Measurements from ENCODE around the gene LPGAT1.

Gene LPGAT1

DNA sequence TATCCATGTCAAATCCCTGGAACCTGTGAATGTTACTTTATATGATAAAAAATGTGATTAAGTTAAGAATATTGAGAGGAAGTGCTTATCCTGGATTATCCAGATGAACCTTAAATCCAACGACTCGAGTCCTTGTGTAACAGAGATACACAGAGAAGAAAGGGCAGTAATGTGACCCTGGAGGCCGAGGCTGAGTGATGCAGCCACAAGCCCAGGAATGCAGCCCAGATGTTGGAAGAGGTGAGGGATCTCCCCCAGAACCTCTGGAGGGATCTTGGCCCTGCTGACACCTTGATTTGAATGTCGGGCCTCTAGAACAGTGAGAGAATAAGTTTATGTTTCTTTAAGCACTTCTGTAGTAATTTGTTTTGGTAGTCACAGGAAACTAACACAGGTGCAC is 18.0 kb downstream of the LPGAT1 start:
- Histone ChIP-seq H3K9me3 (replicated peaks; ENCODE audit: insufficient read depth, low read length) (no peaks in the 10 kb centered on the region), H3F3A (ENCODE audit: insufficient read depth, low read length) (no peaks in the 10 kb centered on the region), H3K27me3 (replicated peaks; ENCODE audit: insufficient read depth, low read length) (no peaks in the 10 kb centered on the region), H3K36me3 (replicated peaks; ENCODE audit: insufficient read depth, low read length) (no peaks in the 10 kb centered on the region), H3K4me3 (ENCODE audit: low read length) (no peak overlapping the region), H3K4me1 (ENCODE audit: low read length) (no peaks in the 10 kb centered on the region), H3K27ac (ENCODE audit: low read length) (no peak overlapping the region), H3K4me2 (ENCODE audit: low read depth, low read length) (no peak overlapping the region), H2AFZ (ENCODE audit: low read length) (no peak overlapping the region), H3K79me2 (ENCODE audit: low read length) (no peaks in the 10 kb centered on the region), H4K20me1 (ENCODE audit: insufficient read depth, low read length) (no peaks in the 10 kb centered on the region), H3K9me2 (replicated peaks; ENCODE audit: insufficient read depth, low read length) (no peaks in the 10 kb centered on the region), H3K9ac (ENCODE audit: low read length) (no peak overlapping the region)
- no peak for DNase-seq
- TF ChIP-seq, protein P1, sequence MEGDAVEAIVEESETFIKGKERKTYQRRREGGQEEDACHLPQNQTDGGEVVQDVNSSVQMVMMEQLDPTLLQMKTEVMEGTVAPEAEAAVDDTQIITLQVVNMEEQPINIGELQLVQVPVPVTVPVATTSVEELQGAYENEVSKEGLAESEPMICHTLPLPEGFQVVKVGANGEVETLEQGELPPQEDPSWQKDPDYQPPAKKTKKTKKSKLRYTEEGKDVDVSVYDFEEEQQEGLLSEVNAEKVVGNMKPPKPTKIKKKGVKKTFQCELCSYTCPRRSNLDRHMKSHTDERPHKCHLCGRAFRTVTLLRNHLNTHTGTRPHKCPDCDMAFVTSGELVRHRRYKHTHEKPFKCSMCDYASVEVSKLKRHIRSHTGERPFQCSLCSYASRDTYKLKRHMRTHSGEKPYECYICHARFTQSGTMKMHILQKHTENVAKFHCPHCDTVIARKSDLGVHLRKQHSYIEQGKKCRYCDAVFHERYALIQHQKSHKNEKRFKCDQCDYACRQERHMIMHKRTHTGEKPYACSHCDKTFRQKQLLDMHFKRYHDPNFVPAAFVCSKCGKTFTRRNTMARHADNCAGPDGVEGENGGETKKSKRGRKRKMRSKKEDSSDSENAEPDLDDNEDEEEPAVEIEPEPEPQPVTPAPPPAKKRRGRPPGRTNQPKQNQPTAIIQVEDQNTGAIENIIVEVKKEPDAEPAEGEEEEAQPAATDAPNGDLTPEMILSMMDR (IDR thresholded peaks at IDR 0.05; ENCODE audit: low read length) = no peak
- TF ChIP-seq EZH2 (optimal IDR thresholded peaks at IDR 0.05; ENCODE audit: low read depth, low read length) (no peak), EZH2phosphoT487 (IDR thresholded peaks at IDR 0.05; ENCODE audit: low read length) (no peak)

DNA sequence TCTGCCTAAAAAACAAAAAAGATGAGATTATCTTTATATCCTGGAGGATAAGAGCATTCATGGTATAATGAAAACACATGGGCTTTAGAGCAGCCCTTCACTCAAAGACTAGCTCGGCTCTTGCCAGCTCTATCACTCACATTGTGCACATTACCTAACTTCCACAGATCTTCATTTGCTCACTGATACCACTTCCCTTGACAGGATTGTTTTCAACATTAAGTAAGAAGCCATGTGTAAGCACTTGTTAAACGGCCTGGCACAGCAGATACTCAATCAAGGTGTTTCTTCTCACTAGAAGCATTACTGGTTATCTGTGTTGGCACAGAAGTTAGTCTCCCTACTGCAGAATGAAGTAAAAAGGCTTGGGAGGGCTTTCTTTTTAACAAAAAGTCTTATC is 18.7 kb downstream of the LPGAT1 start:
- Histone ChIP-seq H3K4me1 (ENCODE audit: low read length) (no peaks in the 10 kb centered on the region), H3K36me3 (replicated peaks; ENCODE audit: insufficient read depth, low read length) (no peaks in the 10 kb centered on the region), H3K79me2 (ENCODE audit: low read length) (no peaks in the 10 kb centered on the region), H3K27ac (ENCODE audit: low read length) (no peak overlapping the region), H2AFZ (ENCODE audit: low read length) (no peak overlapping the region), H3K4me2 (ENCODE audit: low read depth, low read length) (no peak overlapping the region), H3K9me2 (replicated peaks; ENCODE audit: insufficient read depth, low read length) (no peaks in the 10 kb centered on the region), H3K9me3 (replicated peaks; ENCODE audit: insufficient read depth, low read length) (no peaks in the 10 kb centered on the region), H3K27me3 (replicated peaks; ENCODE audit: insufficient read depth, low read length) (no peaks in the 10 kb centered on the region), H3K9ac (ENCODE audit: low read length) (no peak overlapping the region), H4K20me1 (ENCODE audit: insufficient read depth, low read length) (no peaks in the 10 kb centered on the region), H3K4me3 (ENCODE audit: low read length) (no peak overlapping the region), H3F3A (ENCODE audit: insufficient read depth, low read length) (no peaks in the 10 kb centered on the region)
- no peak for DNase-seq
- TF ChIP-seq, protein P1 (IDR thresholded peaks at IDR 0.05; ENCODE audit: low read length) = no peak
- no peak for TF ChIP-seq EZH2 (optimal IDR thresholded peaks at IDR 0.05; ENCODE audit: low read depth, low read length)
- TF ChIP-seq EZH2phosphoT487 (IDR thresholded peaks at IDR 0.05; ENCODE audit: low read length) = no peak

DNA sequence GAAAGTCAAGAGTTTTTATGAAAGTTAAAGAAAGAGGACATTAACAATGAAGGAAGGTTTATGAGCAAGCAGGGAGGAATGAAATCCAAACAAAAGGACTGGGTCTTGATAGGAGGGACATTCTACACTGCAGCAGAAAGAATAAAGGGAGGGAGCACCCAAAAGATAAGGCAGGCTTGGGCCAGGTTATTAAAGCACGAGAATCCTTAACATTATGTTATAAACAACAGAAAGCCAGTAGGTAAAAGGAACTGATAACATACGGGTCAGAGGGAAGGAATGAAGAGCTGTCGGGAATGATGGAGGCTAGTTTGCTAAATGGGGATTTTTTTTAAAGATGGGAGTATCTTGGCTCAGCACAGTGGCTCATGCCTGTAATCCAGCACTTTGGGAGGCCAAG is 19.4 kb downstream of the LPGAT1 start:
- H4K20me1 ChIP-seq (ENCODE audit: insufficient read depth, low read length) = no peaks in the 10 kb centered on the region
- H3K79me2 ChIP-seq (ENCODE audit: low read length) = no peaks in the 10 kb centered on the region
- H3K9me3 ChIP-seq (replicated peaks; ENCODE audit: insufficient read depth, low read length) = no peaks in the 10 kb centered on the region
- no peak overlapping the region for H2AFZ ChIP-seq (ENCODE audit: low read length)
- H3K36me3 ChIP-seq (replicated peaks; ENCODE audit: insufficient read depth, low read length) = no peaks in the 10 kb centered on the region
- no peaks in the 10 kb centered on the region for H3K4me1 ChIP-seq (ENCODE audit: low read length)
- no peaks in the 10 kb centered on the region for H3F3A ChIP-seq (ENCODE audit: insufficient read depth, low read length)
- no peak overlapping the region for H3K9ac ChIP-seq (ENCODE audit: low read length)
- H3K27me3 ChIP-seq (replicated peaks; ENCODE audit: insufficient read depth, low read length) = no peaks in the 10 kb centered on the region
- TF ChIP-seq EZH2 (optimal IDR thresholded peaks at IDR 0.05; ENCODE audit: low read depth, low read length) (no peak), EZH2phosphoT487 (IDR thresholded peaks at IDR 0.05; ENCODE audit: low read length) (no peak)
- TF ChIP-seq, protein P1 (IDR thresholded peaks at IDR 0.05; ENCODE audit: low read length) = no peak
- no peaks in the 10 kb centered on the region for H3K9me2 ChIP-seq (replicated peaks; ENCODE audit: insufficient read depth, low read length)
- H3K4me2 ChIP-seq (ENCODE audit: low read depth, low read length) = no peak overlapping the region
- no peak overlapping the region for H3K4me3 ChIP-seq (ENCODE audit: low read length)
- no peak for DNase-seq
- H3K27ac ChIP-seq (ENCODE audit: low read length) = no peak overlapping the region
